WERI-Rb-1 (cell line): Measurements from ENCODE around the gene SFXN4.
"Not testable (repeated sequence)": the region's sequence is repeated elsewhere in the genome, so short reads cannot be mapped to it uniquely, and the experiment has no call there.

ENCODE experiments used
- DNase-seq: peaks from one replicate; pipeline ENCODE4 v3.0.0-alpha.2; 2020
- H3K27ac ChIP-seq: fragments of 250-450 bp; sonication (Bioruptor Pico); 2 replicates; pipeline ENCODE4 v1.5.1; 2020; ENCODE audit warnings: mild to moderate bottlenecking, moderate library complexity
- H3K27me3 ChIP-seq: fragments of 250-450 bp; sonication (Bioruptor Pico); 2 replicates; pipeline ENCODE4 v1.5.1; 2021; ENCODE audit warnings: mild to moderate bottlenecking, low read depth, moderate library complexity; ENCODE audit not compliant: insufficient read depth, severe bottlenecking
- H3K36me3 ChIP-seq: fragments of 250-450 bp; sonication (Bioruptor Pico); 2 replicates; pipeline ENCODE4 v1.5.1; 2020; ENCODE audit warnings: mild to moderate bottlenecking, moderate library complexity
- H3K4me3 ChIP-seq: 2 replicates; pipeline ENCODE4 v1.5.1; 2011; ENCODE audit warnings: low read depth, mild to moderate bottlenecking, control low read depth, low read length
- H3K9me3 ChIP-seq: fragments of 250-450 bp; sonication (Bioruptor Pico); 2 replicates; pipeline ENCODE4 v1.5.1; 2021; ENCODE audit warnings: mild to moderate bottlenecking, moderate library complexity; ENCODE audit not compliant: severe bottlenecking
- TF ChIP-seq, protein P1 (sequence below): IDR thresholded peaks from 2 replicates; pipeline ENCODE4 v1.5.1; 2011; ENCODE audit warnings: low read depth, mild to moderate bottlenecking, control low read depth, inconsistent platforms, low read length

The SFXN4 gene

DNA sequence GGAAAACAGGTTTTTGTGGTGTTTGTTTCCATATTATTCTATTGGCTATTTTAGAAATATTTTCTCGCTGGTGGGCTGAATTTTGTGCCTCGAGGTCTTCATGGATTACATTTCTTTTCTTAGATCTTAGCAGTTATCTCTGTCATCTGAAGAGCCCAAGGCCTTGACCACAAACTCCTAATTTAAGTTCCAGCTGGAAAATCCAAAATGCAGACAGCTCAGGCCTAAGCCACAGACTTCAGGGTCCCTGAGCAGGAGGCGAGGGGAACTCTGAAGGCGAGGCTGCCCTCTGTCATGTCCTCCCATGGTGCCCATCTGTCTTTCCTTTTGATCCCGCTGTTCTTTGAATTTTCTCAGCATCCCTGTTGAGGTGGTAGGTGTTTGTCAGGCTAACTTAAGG, 47.3 kb downstream of the SFXN4 start:
- no peaks in the 10 kb centered on the region for H3K27me3 ChIP-seq
- TF ChIP-seq, protein P1, sequence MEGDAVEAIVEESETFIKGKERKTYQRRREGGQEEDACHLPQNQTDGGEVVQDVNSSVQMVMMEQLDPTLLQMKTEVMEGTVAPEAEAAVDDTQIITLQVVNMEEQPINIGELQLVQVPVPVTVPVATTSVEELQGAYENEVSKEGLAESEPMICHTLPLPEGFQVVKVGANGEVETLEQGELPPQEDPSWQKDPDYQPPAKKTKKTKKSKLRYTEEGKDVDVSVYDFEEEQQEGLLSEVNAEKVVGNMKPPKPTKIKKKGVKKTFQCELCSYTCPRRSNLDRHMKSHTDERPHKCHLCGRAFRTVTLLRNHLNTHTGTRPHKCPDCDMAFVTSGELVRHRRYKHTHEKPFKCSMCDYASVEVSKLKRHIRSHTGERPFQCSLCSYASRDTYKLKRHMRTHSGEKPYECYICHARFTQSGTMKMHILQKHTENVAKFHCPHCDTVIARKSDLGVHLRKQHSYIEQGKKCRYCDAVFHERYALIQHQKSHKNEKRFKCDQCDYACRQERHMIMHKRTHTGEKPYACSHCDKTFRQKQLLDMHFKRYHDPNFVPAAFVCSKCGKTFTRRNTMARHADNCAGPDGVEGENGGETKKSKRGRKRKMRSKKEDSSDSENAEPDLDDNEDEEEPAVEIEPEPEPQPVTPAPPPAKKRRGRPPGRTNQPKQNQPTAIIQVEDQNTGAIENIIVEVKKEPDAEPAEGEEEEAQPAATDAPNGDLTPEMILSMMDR = no peak
- peaks cover 45% of the 10 kb centered on the region for H3K36me3 ChIP-seq
- no peak for DNase-seq
- no peak overlapping the region for H3K27ac ChIP-seq
- H3K9me3 ChIP-seq = no peaks in the 10 kb centered on the region
- no peak overlapping the region for H3K4me3 ChIP-seq

DNA sequence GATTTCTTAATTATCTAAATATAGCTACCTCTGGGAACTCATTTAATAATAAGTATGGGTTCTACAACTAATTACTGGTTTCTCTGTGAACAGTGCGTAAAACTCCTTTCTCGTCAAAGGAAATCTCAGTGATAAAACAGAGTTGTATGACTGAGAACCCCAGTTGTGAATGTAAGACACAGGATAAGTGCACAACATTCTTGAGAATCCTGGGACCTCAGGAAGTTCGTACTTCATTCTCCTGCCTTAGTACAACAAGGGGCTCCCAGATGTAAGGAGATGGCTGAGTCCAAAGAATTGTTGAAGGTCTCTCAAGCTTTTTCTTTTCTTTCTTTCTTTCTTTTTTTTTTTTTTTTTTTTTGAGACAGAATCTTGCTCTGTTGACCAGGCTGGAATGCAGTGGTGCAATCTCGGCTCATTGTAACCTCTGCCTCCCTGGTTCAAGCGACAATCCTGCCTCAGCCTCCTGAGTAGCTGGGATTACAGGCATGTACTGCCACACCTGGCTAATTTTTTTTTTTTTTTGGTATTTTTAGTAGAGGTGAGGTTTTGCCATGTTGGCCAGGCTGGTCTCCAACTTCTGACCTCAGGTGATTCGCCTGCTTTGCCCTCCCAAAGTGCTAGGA, 49.1 kb downstream of the SFXN4 start:
- no peak for DNase-seq
- no peak overlapping the region for H3K27ac ChIP-seq
- no peaks in the 10 kb centered on the region for H3K9me3 ChIP-seq
- no peak overlapping the region for H3K4me3 ChIP-seq
- peaks cover 37% of the 10 kb centered on the region for H3K36me3 ChIP-seq
- TF ChIP-seq, protein P1 = no peak
- no peaks in the 10 kb centered on the region for H3K27me3 ChIP-seq

DNA sequence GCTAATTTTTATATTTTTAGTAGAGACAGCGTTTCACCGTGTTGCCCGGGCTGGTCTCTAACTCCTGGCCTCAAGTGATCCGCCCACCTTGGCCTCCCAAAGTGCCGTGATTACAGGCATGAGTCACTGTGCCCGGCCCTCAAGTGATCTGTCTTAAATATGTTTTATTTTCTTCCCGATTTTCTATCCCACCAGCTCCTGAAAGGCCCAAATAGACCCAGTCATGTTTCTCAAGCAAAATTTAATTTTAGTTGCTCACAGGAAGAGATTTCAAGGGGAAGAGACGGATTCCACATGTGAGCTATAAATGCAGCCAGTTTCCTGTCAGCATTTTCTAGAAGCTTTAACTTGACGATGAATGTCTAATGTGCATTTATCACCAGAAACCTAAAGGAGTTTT, 49.6 kb downstream of the SFXN4 start:
- no peak for DNase-seq
- peaks cover 35% of the 10 kb centered on the region for H3K36me3 ChIP-seq
- no peak overlapping the region for H3K27ac ChIP-seq
- TF ChIP-seq, protein P1 = no peak
- H3K4me3 ChIP-seq = no peak overlapping the region
- no peaks in the 10 kb centered on the region for H3K9me3 ChIP-seq
- H3K27me3 ChIP-seq = no peaks in the 10 kb centered on the region

- no peak for DNase-seq
Observed at GRCh38 chr10:119113751-119114732, 51.5 kb downstream of the SFXN4 start.

DNA sequence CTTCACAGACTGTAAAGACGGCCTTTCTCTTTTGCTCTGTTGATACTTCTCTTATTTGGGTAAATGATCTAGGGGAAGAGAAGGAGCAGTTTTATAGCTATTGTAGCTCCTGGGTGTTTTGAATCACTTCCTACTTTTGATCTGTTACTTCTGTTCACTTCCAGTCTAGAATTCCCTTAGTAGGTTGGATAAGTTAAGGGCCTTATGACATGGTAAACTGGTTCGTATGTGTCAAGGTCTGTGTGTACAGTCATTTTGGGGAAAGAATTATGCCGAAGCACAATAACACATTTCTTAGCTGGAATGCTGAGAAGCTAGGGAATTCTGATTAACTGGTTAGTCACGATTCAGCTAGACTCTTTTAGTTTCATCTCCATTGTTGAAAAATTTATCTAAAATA, 53.5 kb downstream of the SFXN4 start:
- Histone ChIP-seq H3K9me3 (no peaks in the 10 kb centered on the region), H3K27ac (no peak overlapping the region), H3K4me3 (no peak overlapping the region), H3K36me3 (peaks cover 41% of the 10 kb centered on the region), H3K27me3 (no peaks in the 10 kb centered on the region)
- no peak for DNase-seq
- TF ChIP-seq, protein P1 = no peak

More at GRCh38 chr10:119113751-119114732, 51.5 kb downstream of the SFXN4 start:
- Histone ChIP-seq H3K27me3 (no peaks in the 10 kb centered on the region), H3K36me3 (peaks cover 38% of the 10 kb centered on the region), H3K27ac (no peak overlapping the region), H3K9me3 (no peaks in the 10 kb centered on the region), H3K4me3 (no peak overlapping the region)
- TF ChIP-seq, protein P1 = no peak

GRCh38 chr10:119107771-119108170, 57.7 kb downstream of the SFXN4 start:
- H3K27me3 ChIP-seq, DNase-seq, H3K4me3 ChIP-seq, H3K27ac ChIP-seq, H3K9me3 ChIP-seq: not testable (repeated sequence)
- H3K36me3 ChIP-seq = peaks cover 33% of the 10 kb centered on the region

DNA sequence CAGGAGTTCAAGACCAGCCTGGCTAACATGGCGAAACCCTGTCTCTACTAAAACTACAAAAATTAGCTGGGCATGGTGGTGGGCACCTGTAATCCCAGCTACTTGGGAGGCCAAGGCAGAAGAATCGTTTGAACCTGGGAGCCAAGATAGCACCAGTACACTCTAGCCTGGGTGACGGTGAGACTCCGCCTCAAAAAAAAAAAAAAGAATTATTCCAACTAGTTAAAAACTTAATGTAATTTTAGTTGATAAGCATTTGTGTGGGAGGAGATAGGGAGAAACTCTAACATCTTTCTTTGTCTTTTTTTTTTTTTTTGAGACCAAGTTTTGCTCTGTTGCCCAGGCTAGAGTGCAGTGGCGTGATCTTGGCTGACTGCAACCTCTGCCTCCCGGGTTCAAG, 58.4 kb downstream of the SFXN4 start:
- DNase-seq = not testable (repeated sequence)
- H3K36me3 ChIP-seq = peaks cover 32% of the 10 kb centered on the region

GRCh38 chr10:119105899-119106298, 59.6 kb downstream of the SFXN4 start:
- not testable (repeated sequence) for DNase-seq, H3K4me3 ChIP-seq, H3K27me3 ChIP-seq, H3K9me3 ChIP-seq, H3K27ac ChIP-seq
- H3K36me3 ChIP-seq = peaks cover 26% of the 10 kb centered on the region

More for the DNA sequence above, 58.4 kb downstream of the SFXN4 start:
- H3K9me3 ChIP-seq, H3K27ac ChIP-seq, H3K27me3 ChIP-seq, H3K4me3 ChIP-seq: not testable (repeated sequence)
